Heart left ventricle (tissue), 13 donors: ENCODE data around the gene HSD3B2.

Source experiments
- CTCF ChIP-seq, 12 donors: fragments of 200-600 bp; sonication (generic) in 4 of 12; IDR thresholded peaks; one replicate each; pipeline versions ENCODE4 v1.5.0 to v1.8.0; 2018 to 2022; ENCODE audit warnings: antibody characterized with exemption in 12 of 12, mild to moderate bottlenecking in 5 of 12
- POLR2A ChIP-seq, 2 donors: fragments of 450-650 bp; IDR thresholded peaks; one replicate each; pipeline ENCODE4 v1.6.1; 2017; ENCODE audit warnings: antibody characterized with exemption in 2 of 2, mild to moderate bottlenecking in 2 of 2, moderate library complexity in 2 of 2
- donor health status: ischemic (EF 13 %, LVEDD 7.1; RV severe dilation, severe dysfunction).
- donor health status: DM: no; HTN: yes; CAD: no.
- donor health status: DM: no; HTN: no; CAD: no.
- donor health status: ischemic (EF 25% LVEDD 6.9; RV normal size, moderate dysfunction).
- donor health status: ischemic (EF 25% LVEDD 5.7; RV mildly dilated, moderate dysfunction).
- donor health status: ischemic (EF 35%, LVEDD 5.7; RV mildly dilated, moderate dysfunction).
- donor health status: nonischemic (EF 11% LVEDD 7.7; RV severe dilation, severe dysfunction).
- donor health status: DM: yes; HTN: yes; CAD: no.
- donor health status: PGD.
- donor health status: ischemic (EF 29% LVEDD 5.4; RV normal size, mild dysfunction).
- donor health status: nonischemic (EF 23%, LVEDD 6.1; RV moderate dilation, normal function).

GRCh38 chr1:119380304-119380703 lies 34.6 kb upstream of the HSD3B2 start:
- no peak for TF ChIP-seq CTCF (IDR thresholded peaks at IDR 0.05)
- no peak for TF ChIP-seq POLR2A (IDR thresholded peaks at IDR 0.05)
